ENCODE measurements around the gene IRF7.

The IRF7 gene

DNA sequence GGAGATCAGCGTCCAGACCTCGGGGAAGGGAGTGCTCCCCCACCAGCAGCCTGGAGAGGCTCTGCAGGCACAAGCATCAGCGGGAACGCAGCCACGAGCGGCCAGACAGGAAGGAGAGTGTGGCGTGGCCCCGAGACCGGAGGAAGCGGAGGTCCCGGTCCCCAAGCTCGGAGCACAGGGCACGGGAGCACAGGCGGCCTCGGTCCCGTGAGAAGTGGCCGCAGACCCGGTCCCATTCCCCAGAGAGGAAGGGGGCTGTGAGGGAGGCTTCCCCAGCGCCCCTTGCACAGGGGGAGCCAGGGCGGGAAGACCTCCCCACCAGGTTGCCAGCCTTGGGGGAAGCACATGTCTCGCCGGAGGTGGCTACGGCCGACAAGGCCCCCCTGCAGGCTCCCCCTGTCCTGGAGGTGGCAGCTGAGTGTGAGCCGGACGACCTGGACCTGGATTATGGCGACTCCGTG is 6.9 kb downstream of the IRF7 start:
- DNase-seq (ENCODE audit: low read depth in 1 of 2, low spot score in 1 of 2), result no peak

DNA sequence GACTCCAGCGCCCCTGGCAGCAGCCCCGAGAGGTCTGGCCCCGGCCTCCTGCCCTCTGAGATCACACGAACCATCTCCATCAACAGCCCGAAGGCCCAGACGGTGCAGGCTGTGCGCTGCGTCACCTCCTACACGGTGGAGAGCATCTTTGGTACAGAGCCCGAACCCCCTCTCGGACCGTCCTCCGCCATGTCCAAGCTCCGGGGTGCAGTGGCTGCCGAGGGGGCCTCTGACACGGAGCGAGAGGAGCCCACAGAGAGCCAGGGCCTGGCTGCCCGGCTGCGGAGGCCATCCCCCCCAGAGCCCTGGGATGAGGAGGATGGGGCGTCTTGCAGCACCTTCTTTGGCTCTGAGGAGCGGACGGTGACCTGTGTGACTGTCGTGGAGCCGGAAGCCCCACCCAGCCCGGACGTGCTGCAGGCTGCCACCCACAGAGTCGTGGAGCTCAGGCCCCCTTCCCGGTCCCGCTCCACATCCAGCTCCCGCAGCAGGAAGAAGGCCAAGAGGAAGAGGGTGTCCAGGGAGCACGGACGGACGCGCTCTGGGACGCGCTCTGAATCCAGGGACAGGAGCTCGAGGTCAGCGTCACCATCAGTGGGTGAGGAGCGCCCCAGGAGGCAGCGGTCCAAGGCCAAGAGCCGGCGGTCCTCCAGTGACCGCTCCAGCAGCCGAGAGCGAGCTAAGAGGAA is 7.6 kb downstream of the IRF7 start:
- no peak for DNase-seq (ENCODE audit: low read depth in 1 of 2, low spot score in 1 of 2)

DNA sequence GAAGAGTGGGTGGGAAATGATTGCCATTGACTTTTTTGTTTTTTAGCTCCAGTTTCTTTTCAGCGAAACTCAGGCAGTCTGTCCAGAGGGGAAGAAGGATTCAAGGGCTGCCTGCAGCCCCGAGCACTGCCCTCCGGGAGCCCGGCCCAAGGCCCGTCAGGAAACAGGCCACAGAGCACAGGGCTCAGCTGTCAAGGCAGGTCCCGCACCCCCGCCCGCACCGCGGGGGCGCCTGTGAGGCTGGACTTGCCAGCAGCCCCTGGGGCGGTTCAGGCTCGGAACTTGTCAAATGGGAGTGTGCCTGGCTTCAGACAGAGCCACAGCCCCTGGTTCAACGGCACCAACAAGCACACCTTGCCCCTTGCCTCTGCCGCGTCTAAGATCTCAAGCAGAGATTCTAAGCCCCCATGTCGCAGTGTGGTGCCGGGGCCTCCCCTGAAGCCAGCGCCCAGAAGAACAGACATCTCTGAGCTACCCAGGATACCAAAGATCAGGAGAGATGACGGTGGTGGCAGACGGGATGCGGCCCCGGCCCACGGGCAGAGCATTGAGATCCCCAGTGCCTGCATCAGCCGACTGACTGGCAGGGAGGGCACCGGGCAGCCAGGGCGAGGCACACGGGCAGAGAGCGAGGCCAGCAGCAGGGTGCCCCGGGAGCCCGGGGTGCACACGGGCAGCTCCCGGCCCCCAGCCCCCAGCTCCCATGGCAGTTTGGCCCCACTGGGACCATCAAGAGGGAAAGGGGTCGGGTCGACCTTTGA is 8.6 kb downstream of the IRF7 start:
- no peak for DNase-seq (ENCODE audit: low read depth in 1 of 2, low spot score in 1 of 2)

DNA sequence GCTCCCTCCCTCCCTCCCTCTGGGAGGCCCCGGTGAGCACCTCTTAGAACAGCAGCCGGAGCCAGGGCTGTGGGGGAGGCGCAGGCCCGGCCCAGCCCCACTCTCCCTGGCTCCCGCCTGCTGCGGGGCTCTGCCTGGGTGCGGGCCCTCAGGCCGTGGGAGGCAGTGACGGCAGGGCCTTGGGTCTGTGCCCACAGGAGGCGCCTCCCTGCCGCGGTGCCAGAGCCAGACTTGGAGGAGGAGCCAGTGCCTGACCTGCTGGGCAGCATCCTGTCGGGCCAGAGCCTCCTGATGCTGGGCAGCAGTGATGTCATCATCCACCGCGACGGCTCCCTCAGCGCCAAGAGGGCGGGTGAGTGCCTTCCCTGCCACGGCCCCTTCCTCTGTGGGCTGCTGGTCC is 9.5 kb downstream of the IRF7 start:
- DNase-seq (ENCODE audit: low read depth in 1 of 2, low spot score in 1 of 2), result no peak

- no peak for DNase-seq (ENCODE audit: low read depth in 1 of 2, low spot score in 1 of 2)
These were observed 10.2 kb downstream of the IRF7 start for GRCh38 chr11:605286-606129.

DNA sequence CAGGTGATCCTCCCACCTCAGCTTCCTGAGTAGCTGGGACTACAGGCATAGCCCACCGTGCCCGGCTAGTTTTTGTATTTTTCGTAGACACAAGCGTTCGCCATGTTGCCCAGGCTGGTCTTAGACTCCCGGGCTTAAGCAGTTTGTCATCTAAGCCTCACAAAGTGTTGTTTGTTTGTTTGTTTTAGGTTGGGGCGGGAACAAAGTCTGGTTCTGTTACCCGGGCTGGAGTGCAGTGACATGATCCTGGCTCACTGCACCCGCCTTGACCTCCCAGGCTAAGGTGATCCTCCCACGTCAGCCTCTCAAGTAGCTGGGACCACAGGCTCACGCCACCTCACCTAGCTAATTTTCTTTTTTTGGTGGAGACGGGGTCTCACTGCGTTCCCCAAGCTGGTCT is 12.6 kb downstream of the IRF7 start:
- no peak for DNase-seq (ENCODE audit: low read depth in 1 of 2, low spot score in 1 of 2)

GRCh38 chr11:601573-602245 is 14.0 kb downstream of the IRF7 start:
- DNase-seq (ENCODE audit: low read depth in 1 of 2, low spot score in 1 of 2), result no peak

DNA sequence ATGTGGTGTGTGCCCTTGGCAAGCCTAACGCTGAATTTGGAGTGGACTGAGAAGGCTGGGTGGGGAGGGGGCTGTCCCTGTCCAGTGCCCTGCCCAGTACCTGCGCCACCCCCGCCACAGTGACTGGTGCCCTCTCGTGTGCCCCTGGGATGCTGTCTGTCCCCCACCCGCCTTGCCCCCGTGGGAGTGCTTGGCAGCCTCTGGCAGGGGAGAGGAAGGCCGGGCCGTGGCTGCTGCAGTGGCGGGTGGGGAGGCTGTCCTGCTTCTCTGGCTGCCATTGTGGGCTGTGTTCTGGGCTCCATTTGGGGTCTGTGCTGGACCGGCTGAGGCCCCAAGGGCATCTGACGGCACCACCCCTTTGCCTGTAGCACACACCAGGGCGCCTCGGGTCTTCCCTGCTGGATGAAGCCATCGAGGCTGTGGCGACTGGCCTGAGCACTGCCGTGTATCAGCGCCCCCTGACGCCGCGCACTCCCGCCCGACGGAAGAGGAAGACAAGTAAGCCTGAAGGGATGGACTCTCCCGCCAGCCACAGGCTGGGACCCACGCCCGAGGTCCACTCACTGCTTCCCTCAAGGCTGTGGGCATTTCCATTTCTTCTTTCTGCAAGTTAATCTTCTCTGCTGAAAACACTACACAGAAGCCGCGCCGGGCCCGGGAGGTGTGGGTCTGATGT is 17.6 kb downstream of the IRF7 start:
- DNase-seq (ENCODE audit: low read depth in 1 of 2, low spot score in 1 of 2), result no peak

- DNase-seq (ENCODE audit: low read depth in 1 of 2, low spot score in 1 of 2), result no peak
These were observed 18.5 kb downstream of the IRF7 start for GRCh38 chr11:597166-597725.

DNA sequence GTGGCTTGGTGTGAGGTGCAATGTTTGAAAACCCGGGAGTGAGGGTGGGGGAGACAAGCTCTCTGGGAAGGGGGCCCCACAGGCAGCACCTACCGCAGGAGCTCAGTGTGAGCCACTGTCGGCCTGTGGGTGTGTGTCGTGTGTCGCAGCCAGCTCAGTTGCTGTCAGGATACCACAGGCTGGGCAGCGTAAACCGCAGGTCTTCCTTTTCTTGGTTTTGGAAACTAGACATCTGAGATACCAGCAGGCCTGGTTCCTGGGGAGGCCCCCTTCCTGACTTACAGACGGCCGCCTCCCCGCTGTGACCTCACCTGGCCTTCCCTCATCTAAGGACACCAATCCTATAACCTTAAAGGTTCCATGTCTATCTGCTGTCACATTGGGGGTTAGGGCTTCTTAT is 19.4 kb downstream of the IRF7 start:
- no peak for DNase-seq (ENCODE audit: low read depth in 1 of 2, low spot score in 1 of 2)

- no peak for DNase-seq (ENCODE audit: low read depth in 1 of 2, low spot score in 1 of 2)
These were observed 20.4 kb downstream of the IRF7 start for GRCh38 chr11:595400-595799.

DNA sequence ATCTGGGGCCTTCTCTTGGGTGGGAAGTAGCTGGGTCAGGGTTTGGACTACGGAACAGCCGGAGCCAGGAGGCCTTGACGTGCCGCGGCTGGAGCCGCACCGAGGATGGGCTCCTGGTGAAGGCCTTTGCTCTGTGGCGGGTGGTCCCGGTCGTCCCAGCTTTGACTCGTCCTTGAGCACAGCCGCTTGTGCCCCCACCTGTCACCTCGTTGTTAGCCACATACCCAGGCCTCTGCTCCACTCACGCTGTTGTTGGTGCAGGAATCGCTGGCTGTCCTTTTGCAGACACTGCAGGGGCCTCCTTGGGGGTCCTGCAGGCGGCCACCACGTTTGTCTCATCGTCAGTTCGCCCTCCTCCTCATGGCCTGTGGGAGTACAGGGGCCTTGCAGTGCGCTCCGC is 22.4 kb downstream of the IRF7 start:
- DNase-seq (ENCODE audit: low read depth in 1 of 2, low spot score in 1 of 2), result no peak

DNA sequence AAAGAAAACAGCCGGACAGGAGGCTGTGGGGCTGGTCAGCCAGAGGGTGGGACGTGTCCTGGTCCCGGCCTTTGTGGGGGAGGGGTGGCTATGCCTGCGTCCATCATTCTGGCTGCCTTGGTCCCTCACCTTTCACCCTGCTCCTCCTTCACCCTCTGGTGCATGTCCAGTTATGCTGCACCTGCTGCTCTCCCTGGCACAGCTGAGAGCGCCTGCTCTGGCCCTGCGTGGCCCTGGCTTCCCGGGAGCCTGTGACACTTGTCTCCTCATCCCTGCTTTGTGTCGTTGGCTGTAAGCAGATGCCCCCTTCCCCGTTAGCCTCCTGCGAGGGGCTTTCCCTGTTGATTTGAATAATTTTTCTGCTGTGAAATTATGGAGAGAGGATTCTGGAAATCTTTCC is 22.8 kb downstream of the IRF7 start:
- DNase-seq (ENCODE audit: low read depth in 1 of 2, low spot score in 1 of 2), result no peak

GRCh38 chr11:592501-592900 is 23.2 kb downstream of the IRF7 start:
- DNase-seq (ENCODE audit: low read depth in 1 of 2, low spot score in 1 of 2), result no peak

- DNase-seq (ENCODE audit: low read depth in 1 of 2, low spot score in 1 of 2), result no peak
These were observed 24.8 kb downstream of the IRF7 start for GRCh38 chr11:590997-591396.

DNA sequence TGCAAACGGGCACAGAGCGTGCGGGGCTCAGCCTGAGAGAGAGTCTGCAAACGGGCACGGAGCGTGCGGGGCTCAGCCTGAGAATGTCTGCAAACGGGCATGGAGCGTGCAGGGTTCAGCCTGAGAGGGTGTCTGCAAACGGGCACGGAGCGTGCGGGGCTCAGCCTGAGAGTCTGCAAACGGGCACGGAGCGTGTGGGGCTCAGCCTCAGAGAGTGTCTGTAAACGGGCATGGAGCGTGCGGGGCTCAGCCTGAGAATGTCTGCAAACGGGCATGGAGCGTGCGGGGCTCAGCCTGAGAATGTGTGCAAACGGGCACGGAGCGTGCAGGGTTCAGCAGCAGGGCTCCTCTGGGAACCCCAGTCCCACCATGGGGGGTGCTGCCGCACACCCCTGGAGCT is 26.0 kb downstream of the IRF7 start:
- DNase-seq (ENCODE audit: low read depth in 1 of 2, low spot score in 1 of 2), result no peak

- DNase-seq (ENCODE audit: low read depth in 1 of 2, low spot score in 1 of 2), result peak; percentile 32 to 49
These were observed 27.8 kb downstream of the IRF7 start for GRCh38 chr11:587978-588380.

DNA sequence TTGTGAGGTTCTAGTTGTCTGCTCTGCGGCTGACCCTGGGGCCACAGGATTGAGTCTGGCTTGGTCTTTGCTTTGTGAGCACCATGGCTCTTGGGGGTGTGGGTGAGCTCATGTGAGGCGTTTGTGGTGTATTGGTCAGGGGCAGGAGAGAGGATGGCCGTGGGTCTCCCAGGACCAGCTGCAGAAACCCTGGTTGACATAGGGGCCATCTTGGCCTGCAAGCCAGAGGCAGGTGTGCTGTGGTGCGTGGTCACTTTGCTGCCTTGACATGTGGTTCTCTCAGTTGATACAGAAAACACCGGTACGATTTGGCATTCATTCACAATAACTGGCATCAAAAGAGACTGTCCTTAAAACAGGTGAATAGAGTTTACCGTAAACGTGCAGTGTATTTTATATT is 28.2 kb downstream of the IRF7 start:
- no peak for DNase-seq (ENCODE audit: low read depth in 1 of 2, low spot score in 1 of 2)

- no peak for DNase-seq (ENCODE audit: low read depth in 1 of 2, low spot score in 1 of 2)
These were observed 29.1 kb downstream of the IRF7 start for GRCh38 chr11:586376-587316.

All from stimulated activated CD4-positive, alpha-beta T cell treated with anti-CD3 and anti-CD28 coated beads, Interleukin-15, amount 100 ng/mL, for 1 hour (primary cell).